ENCODE measurements around the gene HYI.

HYI gene

GRCh38 chr1:43444151-43444828 lies 9.4 kb downstream of the HYI start:
- no peak for DNase-seq

- no peak for DNase-seq
These were observed 10.4 kb downstream of the HYI start for GRCh38 chr1:43443197-43443946.

GRCh38 chr1:43442756-43443155 lies 11.0 kb downstream of the HYI start:
- DNase-seq = no peak

GRCh38 chr1:43441894-43442637 lies 11.7 kb downstream of the HYI start:
- no peak for DNase-seq

GRCh38 chr1:43441166-43441893 lies 12.4 kb downstream of the HYI start:
- no peak for DNase-seq

- DNase-seq = no peak
These were observed 13.4 kb downstream of the HYI start for GRCh38 chr1:43440358-43440757.

GRCh38 chr1:43439781-43440180 lies 13.9 kb downstream of the HYI start:
- no peak for DNase-seq

GRCh38 chr1:43438953-43439581 lies 14.7 kb downstream of the HYI start:
- no peak for DNase-seq

- no peak for DNase-seq
These were observed 15.2 kb downstream of the HYI start for GRCh38 chr1:43438576-43438952.

- DNase-seq = no peak
These were observed 15.7 kb downstream of the HYI start for GRCh38 chr1:43438006-43438405.

- no peak for DNase-seq
These were observed 16.4 kb downstream of the HYI start for GRCh38 chr1:43437031-43437973.

GRCh38 chr1:43436371-43436770 lies 17.4 kb downstream of the HYI start:
- DNase-seq = no peak

- DNase-seq = no peak
These were observed 18.3 kb downstream of the HYI start for GRCh38 chr1:43435146-43436145.

GRCh38 chr1:43434256-43434655 lies 19.5 kb downstream of the HYI start:
- DNase-seq = no peak

- DNase-seq = no peak
These were observed 20.8 kb downstream of the HYI start for GRCh38 chr1:43432907-43433306.

GRCh38 chr1:43432171-43432860 lies 21.4 kb downstream of the HYI start:
- DNase-seq = no peak

GRCh38 chr1:43431676-43432075 lies 22.1 kb downstream of the HYI start:
- DNase-seq = no peak

- DNase-seq = no peak
These were observed 22.9 kb downstream of the HYI start for GRCh38 chr1:43430831-43431230.

- no peak for DNase-seq
These were observed 25.8 kb downstream of the HYI start for GRCh38 chr1:43427941-43428340.

- DNase-seq = no peak
These were observed 26.2 kb downstream of the HYI start for GRCh38 chr1:43427524-43427923.

Measured in HCEC 1CT (cell line).